ENCODE results near the gene MYO9A.

- TF ChIP-seq CTCF (IDR thresholded peaks at IDR 0.05), result no peak
- TF ChIP-seq POLR2A (IDR thresholded peaks at IDR 0.05), result no peak
These were observed 29.5 kb upstream of the MYO9A start for GRCh38 chr15:72147418-72147817.

Measured in body of pancreas (tissue), 4 donors.